B cell (primary cell): Measurements from ENCODE around the gene PRRC1. TPM values are rescaled to one million over a fixed set of nuclear protein-coding genes. Genes with fewer than 3 reads are reported as not detected.

Experiments used
- ATAC-seq: fragments of 200-7000 bp; cut with Tn5 transposase; one replicate; pipeline ENCODE4 v1.10.0; 2021; ENCODE audit warnings: low read depth, mild to moderate bottlenecking, moderate number of reproducible peaks, moderate library complexity
- CTCF ChIA-PET: fragments of 350-600 bp; sonication (Branson Sonifier 250); formaldehyde crosslinking; loops from one replicate; lab custom pipeline; 2021; ENCODE audit warnings: antibody characterized with exemption, inconsistent platforms; lab: Charles Lee
- POLR2A ChIA-PET: fragments of 350-600 bp; sonication (Branson Sonifier 250); formaldehyde crosslinking; loops from one replicate; lab custom pipeline; 2021; ENCODE audit warnings: antibody characterized with exemption; lab: Charles Lee
- DNase-seq: peaks from one replicate; pipeline ENCODE4 v3.0.0; 2013
- H2AFZ ChIP-seq: 2 replicates; pipeline ENCODE4 v1.6.1; 2012; ENCODE audit warnings: mild to moderate bottlenecking, low read depth, low read length; ENCODE audit not compliant: insufficient read depth, poor library complexity, severe bottlenecking
- H3K27ac ChIP-seq, 2 donors: 1 replicate in 1 of 2; 2 replicates in 1 of 2; pipeline ENCODE4 v1.5.1; 2012 to 2013; ENCODE audit warnings: low read length in 2 of 2, mild to moderate bottlenecking in 2 of 2, moderate library complexity in 1 of 2
- H3K27me3 ChIP-seq, 4 experiments: fragments of 200-600 bp in 1 of 4; sonication (generic) in 1 of 4; replicated peaks in 1 of 4; 1 replicate in 2 of 4; 2 replicates in 2 of 4; pipeline versions ENCODE4 v1.6.1 to v1.7.0; 2013 to 2016; ENCODE audit warnings: low read length in 3 of 4, mild to moderate bottlenecking in 2 of 4, mixed read lengths in 1 of 4, moderate library complexity in 1 of 4; ENCODE audit not compliant: insufficient read depth in 4 of 4, control insufficient read depth in 3 of 4; ENCODE audit errors: control extremely low read depth in 1 of 4
- H3K36me3 ChIP-seq, 2 experiments: replicated peaks in 1 of 2; 1 replicate in 1 of 2; 2 replicates in 1 of 2; pipeline versions ENCODE4 v1.6.1 to v1.7.1; 2013; ENCODE audit warnings: low read length in 1 of 2; ENCODE audit not compliant: insufficient read depth in 2 of 2, control insufficient read depth in 1 of 2; ENCODE audit errors: control extremely low read depth in 1 of 2, extremely low read depth in 1 of 2
- H3K4me1 ChIP-seq, 2 donors: fragments of 200-600 bp in 1 of 2; sonication (generic) in 1 of 2; 1 replicate in 1 of 2; 2 replicates in 1 of 2; pipeline versions ENCODE4 v1.5.1 to v1.6.1; 2013 to 2017; ENCODE audit warnings: low read length in 2 of 2; ENCODE audit not compliant: control insufficient read depth in 2 of 2, insufficient read depth in 2 of 2
- H3K4me2 ChIP-seq: replicated peaks from 2 replicates; pipeline ENCODE3; 2012; ENCODE audit warnings: mild to moderate bottlenecking, low read depth, low read length; ENCODE audit not compliant: poor library complexity, severe bottlenecking
- H3K4me3 ChIP-seq, 5 experiments: fragments of 200-600 bp in 1 of 5; sonication (generic) in 1 of 5; 1 replicate in 3 of 5; 2 replicates in 2 of 5; pipeline versions ENCODE4 v1.5.1 to v1.7.0; 2011 to 2016; ENCODE audit warnings: low read length in 4 of 5, mild to moderate bottlenecking in 4 of 5, low read depth in 2 of 5, control low read depth in 1 of 5, moderate library complexity in 1 of 5; ENCODE audit not compliant: insufficient read depth in 1 of 5; ENCODE audit errors: control extremely low read depth in 1 of 5, extremely low read depth in 1 of 5
- H3K79me2 ChIP-seq: fragments of 200-600 bp; sonication (generic); one replicate; pipeline ENCODE4 v1.6.0; 2016; ENCODE audit warnings: low read length; ENCODE audit not compliant: control insufficient read depth, insufficient read depth
- H3K9ac ChIP-seq: fragments of 200-600 bp; sonication (generic); 2 replicates; pipeline ENCODE4 v1.6.1; 2017; ENCODE audit warnings: mild to moderate bottlenecking, low read length, moderate library complexity
- H3K9me3 ChIP-seq, 3 donors: one replicate each; pipeline versions ENCODE4 v1.6.1 to v1.7.1; 2013; ENCODE audit warnings: low read length in 2 of 3; ENCODE audit not compliant: control insufficient read depth in 2 of 3, insufficient read depth in 1 of 3; ENCODE audit errors: control extremely low read depth in 1 of 3
- H4K20me1 ChIP-seq: 2 replicates; pipeline ENCODE4 v1.6.0; 2012; ENCODE audit warnings: mild to moderate bottlenecking, low read length; ENCODE audit not compliant: insufficient read depth, control insufficient read depth, poor library complexity, severe bottlenecking
- H3K27ac Mint-ChIP-seq: one replicate; pipeline ENCODE4 v1.8.0; 2021; ENCODE audit warnings: mixed read lengths
- H3K27me3 Mint-ChIP-seq: one replicate; pipeline ENCODE4 v1.8.0; 2021; ENCODE audit warnings: mixed read lengths
- H3K4me1 Mint-ChIP-seq: one replicate; pipeline ENCODE4 v1.8.0; 2021; ENCODE audit warnings: mixed read lengths
- H3K4me3 Mint-ChIP-seq: one replicate; pipeline ENCODE4 v1.8.0; 2021; ENCODE audit warnings: mixed read lengths
- H3K9me3 Mint-ChIP-seq: one replicate; pipeline ENCODE4 v1.8.0; 2022; ENCODE audit warnings: mixed read lengths; ENCODE audit not compliant: insufficient read depth
- CTCF ChIP-seq: fragments of 200-600 bp; IDR thresholded peaks from one replicate; pipeline ENCODE4 v1.8.0; 2022; ENCODE audit warnings: antibody characterized with exemption, mild to moderate bottlenecking
- EZH2 ChIP-seq: IDR thresholded peaks from 2 replicates; pipeline ENCODE4 v1.6.1; 2012; ENCODE audit warnings: borderline replicate concordance, low read depth, mild to moderate bottlenecking, moderate library complexity, low read length; ENCODE audit not compliant: insufficient read depth, poor library complexity, severe bottlenecking
- WGBS: methylation state at CpG from one replicate; pipeline ENCODE4 v1.1.5; 2013; ENCODE audit warnings: missing lambda C conversion rate; ENCODE audit not compliant: insufficient coverage; 5-methylcytosine and 5-hydroxymethylcytosine counted together
- intact Hi-C: fragments of 100-400 bp; cut with micrococcal nuclease; formaldehyde crosslinking; loops from one replicate; pipeline ENCODE4 v1.10.0; 2022
- polyA plus RNA-seq: library from polyadenylated mRNA; depleted of rRNA; stranded (reverse); fragments of >200 nt; gene quantifications from 2 replicates; pipeline ENCODE4 v1.2.3, GENCODE V29; 2012
- total RNA-seq, 2 donors: library from RNA; stranded (reverse); fragments of 120-200 nt in 1 of 2; gene quantifications; 1 replicate in 1 of 2; 2 replicates in 1 of 2; pipeline versions ENCODE4 v1.2.3 to v1.2.4, GENCODE V29; 2013 to 2022

Gene PRRC1
- total and polyA plus RNA-seq, 2 donors (not counting 1 experiment from before 2014, with no cell fraction given): 9.7 to 35.5 TPM

GRCh38 chr5:127505905-127506304, 11.5 kb upstream of the PRRC1 start:
- Histone ChIP-seq H3K4me2 (no peak overlapping the region), H3K79me2 (no peaks in the 10 kb centered on the region), H3K9ac (no peak overlapping the region), H2AFZ (no peak overlapping the region), H3K4me1 (no peaks in the 10 kb centered on the region), H3K27ac (no peak overlapping the region), H3K4me3 (no peak overlapping the region), H3K9me3 (no peaks in the 10 kb centered on the region), H4K20me1 (no peaks in the 10 kb centered on the region), H3K27me3 (peaks cover 0 to 8% (median 0%) of the 10 kb centered on the region in 4 experiments), H3K36me3 (no peaks in the 10 kb centered on the region)
- 88% methylated on average over 1 of the region's 2 CpGs for WGBS
- no peak for DNase-seq
- Mint-ChIP-seq H3K27me3 (peaks cover 17% of the 10 kb centered on the region), H3K9me3 (no peaks in the 10 kb centered on the region), H3K27ac (no peak overlapping the region), H3K4me3 (no peak overlapping the region), H3K4me1 (no peaks in the 10 kb centered on the region)
- CTCF ChIA-PET: no interaction called here
- TF ChIP-seq EZH2 (no peak), CTCF (no peak)
- intact Hi-C loops: no loop called here
- no peak for ATAC-seq
- POLR2A ChIA-PET: no interaction called here

GRCh38 chr5:127506616-127507015, 10.8 kb upstream of the PRRC1 start:
- H3K9me3 Mint-ChIP-seq: no peaks in the 10 kb centered on the region
- 98% methylated on average over 6 of the region's 6 CpGs for WGBS
- Histone ChIP-seq H3K4me2 (no peak overlapping the region), H3K27me3 (peaks cover 0 to 7% (median 4%) of the 10 kb centered on the region in 4 experiments), H2AFZ (no peak overlapping the region), H3K27ac (no peak overlapping the region), H4K20me1 (no peaks in the 10 kb centered on the region), H3K9ac (no peak overlapping the region), H3K9me3 (no peaks in the 10 kb centered on the region), H3K79me2 (no peaks in the 10 kb centered on the region), H3K36me3 (no peaks in the 10 kb centered on the region), H3K4me3 (no peak overlapping the region), H3K4me1 (no peaks in the 10 kb centered on the region)
- H3K27ac Mint-ChIP-seq: no peak overlapping the region
- ChIA-PET POLR2A (no interaction called here), CTCF (no interaction called here)
- no peak for ATAC-seq
- no peak overlapping the region for H3K4me3 Mint-ChIP-seq
- TF ChIP-seq CTCF: no peak
- no peak for TF ChIP-seq EZH2
- no peak for DNase-seq
- peaks cover 19% of the 10 kb centered on the region for H3K27me3 Mint-ChIP-seq
- intact Hi-C loops: no loop called here
- no peaks in the 10 kb centered on the region for H3K4me1 Mint-ChIP-seq
